ENCODE measurements around the gene TSPYL2.

- TF ChIP-seq CTCF (IDR thresholded peaks at IDR 0.05; ENCODE audit: insufficient read depth, low read depth, low read length), result no peak
- no peak for TF ChIP-seq EZH2 (IDR thresholded peaks at IDR 0.05; ENCODE audit: insufficient read depth, low read length)
Measured at GRCh38 chrX:53085661-53086229, 3.6 kb downstream of the TSPYL2 start.

All from astrocyte (in vitro differentiated cells and primary cell).